Middle frontal gyrus (tissue), 1 donor: Measurements from ENCODE around the gene DGKD.

Source experiments
- DNase-seq: peaks from one replicate; pipeline ENCODE4 v3.0.0-alpha.2; 2015; ENCODE audit warnings: low spot score; ENCODE audit errors: extremely low spot score

DGKD gene

DNA sequence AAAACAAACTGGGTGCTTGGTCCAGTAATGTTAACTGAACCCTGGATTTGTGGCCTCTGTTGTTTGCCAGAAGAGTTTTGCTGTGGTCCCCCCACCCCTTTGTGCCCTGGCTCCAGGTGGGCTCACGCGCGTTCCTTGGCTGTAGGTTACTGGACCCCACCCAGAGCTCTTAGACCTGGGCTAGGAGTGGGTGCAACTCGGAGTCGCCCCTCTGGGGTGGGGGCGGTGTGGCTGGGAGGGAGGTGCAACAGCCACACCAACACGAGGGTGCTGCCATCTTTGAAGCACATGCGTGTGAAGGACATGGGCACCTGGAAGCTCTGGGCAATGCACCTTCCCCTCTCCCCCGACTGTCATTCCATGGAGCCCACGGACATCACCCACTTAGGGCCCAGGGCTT lies 119.6 kb downstream of the DGKD start:
- DNase-seq: no peak

DNA sequence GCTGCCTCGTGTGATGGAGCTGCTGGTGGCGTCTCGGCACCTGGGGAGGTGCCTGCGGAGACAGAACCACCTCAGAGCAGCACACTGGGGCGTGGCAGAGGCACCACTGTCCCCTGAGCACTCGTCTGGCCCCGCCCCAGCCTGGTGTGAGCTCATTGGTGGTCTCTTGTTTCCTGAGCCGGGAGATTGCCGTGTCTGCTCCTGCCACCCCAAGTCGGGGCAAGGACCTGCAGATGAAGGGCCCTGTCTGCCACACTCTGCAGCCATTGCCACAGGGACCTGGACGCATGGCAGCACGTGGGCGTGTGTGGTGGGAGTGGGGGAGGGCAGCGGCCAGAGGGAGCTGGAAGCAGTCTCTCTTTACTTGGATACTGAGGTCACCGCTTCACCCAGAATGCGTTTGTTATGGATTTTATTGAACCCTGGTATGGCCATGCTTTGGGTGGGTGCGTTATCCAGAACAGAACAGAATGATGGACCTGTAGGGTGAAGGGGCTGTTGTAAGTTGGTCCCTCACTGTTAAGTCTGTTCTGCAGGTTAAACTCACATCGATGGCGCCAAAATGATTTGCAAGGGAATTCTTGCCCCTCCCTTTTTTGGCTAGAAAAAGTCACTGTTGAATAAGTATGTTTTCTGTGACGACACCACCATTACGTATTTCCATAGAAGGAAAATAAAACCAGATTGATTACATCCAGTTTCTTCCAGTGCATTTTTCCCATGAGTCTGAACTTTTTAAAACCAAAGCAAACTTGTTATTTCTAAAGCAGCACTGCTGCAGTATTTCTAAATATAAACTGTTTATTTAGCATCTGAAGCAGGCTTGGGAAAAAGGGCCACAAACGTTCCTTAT lies 120.2 kb downstream of the DGKD start:
- no peak for DNase-seq

DNA sequence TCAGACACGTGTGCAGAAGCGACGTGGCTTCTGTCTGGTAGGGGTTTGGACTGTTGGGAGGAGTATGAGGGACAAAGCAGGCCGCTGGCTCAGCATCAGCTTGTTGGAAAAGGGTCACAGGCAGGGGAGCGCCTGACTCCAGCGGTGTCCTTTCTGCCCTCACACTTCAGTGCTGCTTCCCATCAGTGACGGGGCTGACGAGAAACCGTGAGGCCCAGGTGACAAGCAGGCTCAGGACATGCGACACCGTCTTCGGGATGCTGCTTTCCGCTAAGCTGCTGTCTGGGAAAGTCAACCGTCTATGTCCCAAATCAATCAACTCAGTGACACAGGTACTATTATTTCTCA lies 121.7 kb downstream of the DGKD start:
- DNase-seq: no peak

DNA sequence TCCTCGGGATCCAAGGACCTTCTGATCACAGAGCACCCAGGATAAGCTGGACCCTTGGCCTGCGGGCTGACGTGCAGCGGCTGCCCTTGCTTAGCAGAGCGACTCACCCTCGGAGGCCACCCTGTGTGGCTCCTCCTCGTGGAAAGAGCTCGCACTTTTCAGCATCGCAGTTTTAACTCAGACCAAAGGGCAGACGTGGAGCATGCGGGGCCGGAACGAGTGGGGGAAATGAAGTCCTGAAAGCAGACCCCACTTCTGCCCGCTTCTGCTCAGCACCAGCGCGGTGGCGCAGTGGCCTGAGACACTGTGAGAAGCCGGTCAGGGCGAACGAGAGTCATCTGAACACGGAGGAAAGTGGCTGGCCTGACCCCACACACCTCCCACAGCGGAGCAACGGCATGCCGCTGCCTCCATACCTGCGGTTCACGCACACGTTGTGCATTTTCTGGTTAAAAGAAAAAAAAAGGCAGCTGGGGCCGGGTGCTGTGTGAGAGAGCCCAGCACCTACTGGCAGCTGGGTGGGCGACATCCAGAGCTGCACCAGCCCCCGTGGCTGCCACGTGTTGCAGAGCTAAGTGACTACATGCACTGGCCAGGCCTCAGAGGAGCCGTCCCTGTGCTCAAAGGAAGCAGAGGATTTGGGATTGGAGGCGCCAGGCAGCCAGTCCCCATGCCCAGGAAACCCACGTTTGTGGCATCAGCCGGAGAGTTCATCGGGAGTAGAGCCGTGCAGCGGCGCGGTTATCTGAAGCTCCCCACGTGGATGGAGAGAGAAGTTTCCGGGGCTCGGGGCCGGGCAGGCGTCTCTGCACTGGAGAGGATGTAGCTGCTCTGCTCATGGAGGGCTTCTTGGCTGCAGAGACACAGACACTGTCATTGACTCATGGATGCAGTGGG lies 122.6 kb downstream of the DGKD start:
- DNase-seq: no peak

DNA sequence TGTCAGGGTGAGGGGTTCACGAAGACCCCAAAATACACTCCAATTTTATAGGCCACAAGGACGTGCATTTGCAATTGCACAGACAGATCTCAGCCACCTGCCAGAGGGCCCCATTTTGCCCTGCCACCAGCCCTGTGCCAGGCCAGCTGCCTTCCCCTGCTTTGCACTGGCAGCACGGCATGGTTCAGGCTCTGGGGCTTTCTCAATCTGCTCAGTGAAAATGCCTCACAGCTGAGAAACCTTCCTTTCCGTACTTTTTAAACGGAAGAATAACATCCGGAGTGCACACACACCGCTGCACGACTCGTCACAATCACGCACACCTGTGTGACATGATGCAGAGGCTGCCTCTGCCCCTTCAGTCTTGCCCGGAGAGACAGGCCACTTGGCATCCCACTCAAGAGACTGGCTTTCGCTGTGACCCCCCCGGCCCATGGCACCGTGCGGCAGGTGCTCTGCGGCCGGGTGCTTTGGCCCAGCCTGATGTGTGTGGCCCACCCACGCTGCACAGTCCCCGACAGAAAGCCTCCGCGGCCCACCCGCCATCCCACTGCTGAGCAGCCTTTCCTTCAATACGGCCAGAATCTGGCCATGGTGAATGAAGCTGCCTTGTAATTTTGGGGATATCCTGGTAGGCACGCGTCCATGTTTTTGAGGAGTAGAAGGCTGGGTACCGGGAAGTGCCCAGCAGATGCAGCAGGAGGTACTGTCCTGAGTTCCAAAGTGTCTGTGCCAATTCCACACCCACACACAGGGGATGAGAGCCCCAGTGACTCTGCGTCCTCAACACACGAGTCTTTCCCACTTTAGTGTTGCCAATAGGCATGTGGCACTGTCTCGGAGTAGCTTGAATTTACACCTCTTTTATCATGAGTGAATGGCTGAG lies 123.5 kb downstream of the DGKD start:
- no peak for DNase-seq

DNA sequence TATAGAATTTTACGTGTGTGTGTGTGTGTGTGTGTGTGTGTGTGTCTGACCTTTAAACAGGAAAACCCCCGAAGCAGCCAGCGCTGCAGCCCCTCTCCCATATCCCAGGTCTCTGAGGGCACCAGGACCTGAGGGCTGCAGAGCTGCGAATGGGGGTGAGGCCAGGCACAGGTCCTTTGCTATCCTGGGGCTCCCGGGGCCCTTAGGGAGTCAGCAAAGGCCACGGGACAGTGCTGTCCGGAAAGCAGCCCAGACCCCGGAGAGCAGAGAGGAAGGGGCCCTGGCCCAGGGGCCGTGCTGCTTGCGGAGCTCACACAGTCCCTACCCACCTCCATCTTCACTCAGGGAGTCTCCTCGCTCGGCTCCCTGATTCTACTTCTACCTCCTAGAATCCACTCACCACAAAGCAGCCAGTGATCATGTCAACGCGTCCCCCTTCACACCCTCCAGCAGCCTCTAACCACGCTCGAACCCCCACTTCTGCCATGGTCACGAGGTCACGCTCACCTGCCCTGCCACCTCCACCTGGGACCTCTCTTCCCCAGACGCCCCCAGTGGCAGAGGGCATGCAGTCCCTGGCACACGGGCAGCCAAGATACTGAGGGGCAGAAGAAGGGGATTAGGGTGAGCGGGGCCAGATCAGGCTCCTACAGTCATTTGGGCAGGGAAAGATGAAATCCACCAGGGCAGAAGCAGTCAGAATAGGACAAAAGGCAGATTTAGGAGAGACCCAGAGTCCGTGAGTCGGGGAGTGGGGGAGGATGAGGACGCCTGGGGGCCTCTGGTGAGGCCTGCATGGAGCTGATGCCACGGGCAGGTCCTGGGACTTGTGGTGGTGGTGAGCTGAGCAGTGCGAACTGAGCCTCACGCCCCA lies 125.6 kb downstream of the DGKD start:
- DNase-seq: no peak

DNA sequence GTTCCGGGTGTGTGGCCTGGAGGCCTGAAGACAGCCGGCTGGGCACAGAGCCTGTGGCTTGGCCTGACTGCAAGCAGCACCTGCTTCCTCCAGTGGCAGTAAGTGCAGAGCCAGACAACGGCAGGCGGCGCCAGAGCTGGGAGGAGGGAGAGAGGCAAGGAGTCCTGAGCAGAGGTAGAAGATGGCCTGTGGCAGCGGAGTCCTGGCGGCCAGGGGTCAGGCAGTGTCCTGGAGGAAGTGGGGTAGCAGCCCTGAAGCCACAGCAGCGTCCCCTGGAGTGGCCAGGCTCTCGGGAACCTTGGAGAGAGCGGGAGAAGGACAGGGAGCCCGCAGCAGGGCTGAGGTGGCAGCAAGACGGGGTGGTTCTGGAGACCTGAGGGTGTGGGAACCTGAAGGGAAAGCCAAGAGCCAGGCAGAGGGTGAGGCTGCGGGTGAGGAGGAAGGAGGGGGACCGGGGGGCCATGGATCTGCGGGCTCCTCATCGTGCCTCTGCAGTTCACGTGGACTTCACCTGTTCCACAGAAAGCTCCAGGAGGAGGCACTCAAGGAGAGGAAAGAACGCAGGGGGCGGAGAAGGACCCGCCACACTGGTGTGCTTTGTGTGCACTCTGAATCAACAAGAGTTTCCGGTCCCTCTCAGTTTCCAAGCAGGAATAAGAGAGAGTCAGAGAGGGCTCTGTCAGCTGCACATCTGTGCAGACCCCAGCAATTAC lies 126.4 kb downstream of the DGKD start:
- no peak for DNase-seq

DNA sequence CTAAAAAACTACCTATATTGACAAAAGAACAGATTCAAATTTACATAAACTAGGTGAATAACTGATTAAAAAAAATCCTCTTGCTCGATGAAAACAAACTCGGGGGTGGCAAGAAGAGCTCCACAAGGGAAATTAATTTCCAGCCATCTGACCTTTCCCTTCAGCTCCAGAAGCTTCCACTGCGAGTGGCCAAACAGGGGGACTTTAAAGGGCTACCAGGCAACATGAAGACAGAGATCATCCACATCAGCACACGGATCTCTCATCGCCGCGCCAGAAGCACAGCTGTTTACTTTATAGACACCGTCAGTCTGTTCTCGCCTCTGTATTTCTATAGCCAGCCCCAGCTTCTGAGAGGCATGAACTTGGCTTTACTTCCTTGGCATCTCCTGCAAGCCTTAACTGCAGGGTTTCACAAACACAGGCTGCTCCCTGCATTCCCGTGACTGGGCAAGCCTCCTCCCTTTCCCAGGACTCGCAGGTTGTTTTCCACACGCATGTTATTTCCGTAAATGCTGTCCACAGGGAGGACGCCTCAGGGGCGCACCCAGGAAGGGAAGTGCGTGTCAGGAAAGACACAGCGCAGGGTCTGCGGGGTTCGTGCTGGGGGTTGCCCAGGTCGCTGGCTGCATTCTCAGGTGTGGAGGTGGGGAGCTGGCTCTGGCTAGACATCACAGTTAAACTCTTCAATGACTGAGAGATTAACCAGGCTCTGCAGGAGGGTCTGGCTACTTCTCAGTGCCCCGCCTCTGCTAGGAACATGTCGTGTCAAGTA lies 127.3 kb downstream of the DGKD start:
- DNase-seq: no peak

DNA sequence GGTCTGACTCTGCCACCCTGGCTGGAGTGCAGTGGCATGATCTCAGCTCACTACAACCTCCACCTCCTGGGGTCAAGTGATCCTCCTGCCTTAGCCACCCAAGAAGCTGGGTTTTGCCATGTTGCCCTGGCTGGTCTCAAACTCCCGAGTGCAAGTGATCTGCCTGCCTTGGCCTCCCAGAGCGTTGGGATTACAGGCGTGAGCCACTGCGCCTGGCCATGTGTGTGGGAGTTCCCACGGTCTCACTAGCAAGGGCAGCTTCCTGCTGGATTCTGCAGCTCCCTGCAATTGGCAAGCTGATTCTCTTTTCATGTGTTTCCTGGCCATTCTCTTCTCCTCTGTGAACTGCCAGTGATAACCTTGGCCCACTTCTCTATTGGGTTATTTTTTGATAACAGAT lies 128.3 kb downstream of the DGKD start:
- no peak for DNase-seq

DNA sequence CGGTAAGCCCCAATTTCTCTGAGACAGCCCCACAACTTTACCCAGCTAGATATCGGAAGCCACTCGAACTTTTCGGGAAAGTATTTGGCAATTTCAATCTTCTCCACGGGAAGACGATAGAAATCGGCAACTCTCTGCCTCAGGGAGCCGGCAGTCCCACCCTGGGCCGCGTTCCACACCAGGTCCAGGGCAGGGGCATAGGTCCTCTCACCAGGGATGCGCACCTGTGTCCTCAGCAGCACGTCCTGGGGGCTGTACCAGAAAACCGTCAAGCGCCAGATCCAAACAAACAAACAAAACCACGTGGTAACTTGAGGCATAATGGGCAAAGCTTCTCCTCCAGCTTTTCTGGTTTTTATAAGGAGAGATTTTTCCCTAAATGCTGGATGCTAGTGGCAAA lies 131.4 kb downstream of the DGKD start:
- DNase-seq: no peak

DNA sequence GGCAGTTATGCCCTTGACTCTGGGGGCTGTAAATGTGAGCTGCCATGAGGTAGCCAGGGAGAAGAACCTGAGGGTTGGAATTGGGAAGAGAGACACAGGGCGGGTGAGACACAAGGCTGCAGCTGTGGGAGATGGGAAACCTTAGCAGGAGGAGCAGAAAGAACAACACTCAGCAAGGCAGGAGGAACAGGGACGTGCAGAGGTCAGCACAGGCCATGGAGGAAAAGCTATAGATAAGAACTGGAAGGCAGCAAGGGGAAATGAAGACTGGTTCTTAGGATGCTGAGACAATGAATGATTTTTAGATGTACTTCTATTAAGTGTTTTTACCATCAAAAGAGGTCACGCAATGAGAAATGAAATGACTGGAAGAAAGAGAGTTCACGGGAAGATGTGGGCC lies 132.1 kb downstream of the DGKD start:
- no peak for DNase-seq

DNA sequence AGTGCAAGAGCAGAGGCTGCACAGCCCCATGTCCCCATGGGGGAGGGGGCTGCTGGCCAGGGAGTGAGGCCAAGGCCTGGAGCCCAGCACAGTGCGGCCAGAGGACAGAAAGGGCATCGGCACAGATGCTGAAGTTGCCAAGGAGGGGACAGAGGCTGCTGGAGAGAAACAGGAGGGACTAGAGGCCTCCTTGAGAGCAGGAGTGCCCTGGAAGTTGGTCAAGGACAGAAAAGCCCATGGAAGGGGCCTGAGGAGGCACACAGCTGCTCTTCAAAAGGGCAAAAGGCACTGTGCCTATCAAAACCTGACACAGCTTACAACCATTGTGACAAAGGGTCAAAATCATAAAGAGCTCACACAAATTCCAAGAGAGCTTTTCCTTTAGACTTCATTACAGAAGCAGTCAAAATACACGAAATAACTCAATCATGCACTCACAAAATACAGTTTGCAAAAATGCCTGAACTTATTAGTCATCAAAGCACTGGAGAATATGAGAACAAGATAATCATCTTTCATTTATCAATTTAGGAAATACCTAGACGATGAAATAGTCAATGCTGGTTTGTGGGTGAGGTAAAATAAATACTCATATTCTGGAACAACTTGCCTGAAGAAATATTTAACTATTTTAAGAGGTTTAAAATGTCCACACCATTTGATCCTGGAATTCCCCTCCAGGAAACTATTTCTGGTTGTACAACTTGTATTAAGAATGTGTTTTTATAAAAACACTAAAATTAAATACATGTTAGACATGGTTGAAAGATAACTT lies 132.7 kb downstream of the DGKD start:
- DNase-seq: no peak

DNA sequence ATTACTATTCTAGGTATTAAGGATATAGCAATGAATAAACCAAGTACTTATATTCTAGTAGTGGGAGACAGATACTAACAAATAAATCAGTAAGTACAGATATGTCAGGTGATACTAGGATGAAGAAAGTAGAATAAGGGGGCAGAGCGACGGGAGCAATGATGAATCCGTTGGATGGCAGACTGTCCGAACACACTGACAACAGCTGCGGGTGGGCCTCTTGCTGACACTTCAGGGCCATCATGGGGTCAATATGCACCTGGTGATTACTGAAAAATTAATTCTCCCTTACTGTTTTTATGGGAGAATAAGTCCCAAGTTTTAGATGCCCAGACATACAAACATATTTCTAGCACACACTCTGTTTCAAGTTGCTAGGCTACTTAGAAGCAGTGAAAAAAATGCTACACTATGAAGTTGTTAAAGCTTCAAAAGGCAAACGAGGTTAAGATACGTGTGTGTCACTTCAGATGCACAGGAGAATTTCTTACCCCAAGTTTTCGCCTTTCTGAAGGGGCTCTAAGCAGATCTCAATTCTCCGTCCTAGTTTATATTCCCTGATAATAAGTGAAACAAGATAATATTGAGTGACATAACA lies 133.6 kb downstream of the DGKD start:
- DNase-seq: no peak

DNA sequence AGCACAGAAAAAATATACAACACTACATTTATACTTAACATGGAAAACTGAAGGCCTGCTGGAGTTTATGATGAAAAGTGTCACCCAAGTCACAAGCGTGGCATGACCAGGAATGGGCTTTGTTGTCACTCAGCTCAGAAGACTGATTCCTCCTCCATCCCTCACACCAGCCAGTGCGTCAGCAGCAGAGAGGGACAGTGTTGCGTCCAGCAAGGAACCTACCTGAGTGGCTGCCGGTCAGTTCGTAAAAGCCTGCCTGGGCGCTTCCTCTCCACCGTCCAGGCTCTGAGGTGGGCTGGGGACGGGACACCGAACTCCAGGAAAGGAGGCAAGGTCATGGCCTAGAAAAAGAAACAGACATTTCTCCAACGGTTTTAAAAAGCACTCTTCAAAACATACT lies 134.8 kb downstream of the DGKD start:
- no peak for DNase-seq

DNA sequence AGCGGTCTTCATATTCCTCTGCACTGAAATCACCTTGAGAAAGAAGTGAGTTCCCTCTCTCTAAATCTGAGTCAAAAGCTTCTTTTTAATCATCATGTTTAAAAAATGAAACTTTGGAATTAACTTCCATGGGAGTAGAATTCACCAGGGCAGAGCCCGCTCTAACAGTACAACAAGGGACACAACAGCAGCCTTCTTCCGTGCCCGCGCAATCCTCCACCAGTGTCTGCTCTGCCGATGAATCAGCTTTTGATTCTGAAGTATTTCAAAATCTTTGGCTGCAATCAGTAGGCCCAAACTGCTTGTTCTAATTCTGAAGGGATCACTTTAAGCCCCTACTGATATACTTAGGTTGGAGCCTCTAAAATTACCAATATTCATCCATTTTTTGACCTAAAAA lies 135.4 kb downstream of the DGKD start:
- DNase-seq: no peak

DNA sequence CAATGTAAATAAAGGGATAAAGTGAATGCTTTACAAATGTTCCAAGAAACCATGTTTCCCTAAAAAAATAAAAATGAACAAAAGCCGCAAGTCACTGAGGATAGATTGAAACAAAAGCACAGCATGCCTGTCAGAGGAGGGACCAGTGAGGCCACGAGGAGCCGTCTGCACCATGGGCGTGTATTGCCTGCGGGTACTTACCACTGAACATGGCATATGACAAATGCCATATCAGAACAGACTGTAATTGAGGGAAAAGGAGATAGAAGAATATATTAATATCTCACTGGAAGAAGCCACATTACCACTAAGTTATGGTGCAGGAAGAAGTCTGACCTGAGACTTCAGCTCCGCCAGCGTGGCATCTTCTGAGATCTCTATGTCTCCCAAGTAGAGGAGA lies 136.5 kb downstream of the DGKD start:
- DNase-seq: no peak

DNA sequence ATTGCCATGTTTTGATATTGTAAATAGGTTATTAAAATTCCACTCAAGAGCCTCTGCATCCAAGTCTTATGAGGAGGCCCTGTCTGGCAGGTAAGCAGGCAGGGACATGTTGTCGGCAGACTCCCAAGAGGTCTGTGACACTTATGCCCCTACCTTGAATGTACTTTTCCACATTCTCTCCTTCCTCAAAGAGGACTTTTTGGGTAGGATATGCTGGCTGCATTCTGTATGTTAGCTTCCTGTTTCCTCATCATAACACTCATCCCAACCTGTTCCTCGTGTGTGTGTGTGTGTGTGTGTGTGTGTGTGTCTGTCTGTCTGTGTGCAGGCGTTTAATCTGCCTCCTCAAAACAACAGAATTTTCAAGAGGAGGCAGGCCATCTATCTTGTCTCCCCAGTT lies 137.0 kb downstream of the DGKD start:
- DNase-seq: no peak

DNA sequence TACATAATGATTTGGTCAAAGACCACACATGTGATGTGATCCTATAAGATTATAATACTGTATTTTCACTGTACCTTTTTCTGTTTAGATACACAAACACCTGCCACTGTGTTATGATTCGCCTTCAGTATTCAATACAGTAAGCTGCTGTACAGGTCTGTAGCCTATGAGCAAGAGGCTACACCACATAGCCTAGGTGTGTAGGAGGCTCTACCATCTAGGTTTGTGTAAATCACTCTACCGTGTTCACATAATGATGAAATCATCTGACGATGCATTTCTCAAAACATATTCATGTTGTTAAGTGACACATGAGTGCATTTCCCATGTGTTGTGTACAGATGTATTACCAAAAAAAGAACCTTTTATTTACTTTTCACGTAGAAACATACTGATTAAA lies 137.8 kb downstream of the DGKD start:
- no peak for DNase-seq
